GM12874 (cell line): ENCODE results near the gene FLII.

Experiments
- TF ChIP-seq, protein P1 (sequence below): IDR thresholded peaks from 2 replicates; pipeline ENCODE4 v1.5.1; 2011; ENCODE audit warnings: low read depth, mild to moderate bottlenecking, control low read depth, low read length, moderate library complexity; ENCODE audit not compliant: insufficient read depth

Gene FLII

DNA sequence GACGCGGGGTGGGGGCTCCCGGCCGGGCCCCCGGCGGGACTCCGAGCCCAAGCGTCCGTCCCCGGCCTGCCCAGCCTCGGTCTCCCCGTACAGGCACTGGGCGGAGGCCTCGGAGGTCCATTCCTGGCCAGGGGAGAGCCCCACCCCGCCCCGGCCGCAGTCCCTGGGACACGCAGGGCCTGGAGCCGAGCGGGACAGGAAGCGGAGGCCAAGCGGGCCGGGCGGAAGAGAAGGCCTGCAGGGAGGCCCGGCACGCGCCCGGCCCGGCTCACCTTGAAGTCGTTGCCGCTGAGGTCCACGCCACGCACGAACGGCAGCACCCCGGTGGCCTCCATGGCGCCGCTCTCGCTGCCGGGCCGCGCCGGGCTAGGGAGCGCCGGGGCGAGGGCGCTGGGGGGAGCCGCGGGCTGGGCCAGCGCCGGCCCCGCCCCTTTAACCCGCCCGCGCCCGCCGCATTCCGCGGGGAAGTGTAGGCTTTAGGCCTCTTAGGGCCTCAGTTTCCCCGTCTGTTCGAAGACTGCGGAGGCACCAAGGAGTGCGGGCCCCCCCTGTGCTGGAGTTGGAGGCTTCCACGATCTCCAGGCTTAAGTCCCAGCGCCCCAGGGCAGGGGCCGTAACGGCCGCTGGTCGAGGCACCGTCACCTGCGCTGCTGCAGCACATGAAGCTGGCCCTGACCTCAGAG, at the start of gene FLII:
Gene FLII, minus strand, starts transcription at position 383 of the 683 bp plus-strand sequence. Its CDS starts 48 bp downstream, at position 335.
- TF ChIP-seq, protein P1, sequence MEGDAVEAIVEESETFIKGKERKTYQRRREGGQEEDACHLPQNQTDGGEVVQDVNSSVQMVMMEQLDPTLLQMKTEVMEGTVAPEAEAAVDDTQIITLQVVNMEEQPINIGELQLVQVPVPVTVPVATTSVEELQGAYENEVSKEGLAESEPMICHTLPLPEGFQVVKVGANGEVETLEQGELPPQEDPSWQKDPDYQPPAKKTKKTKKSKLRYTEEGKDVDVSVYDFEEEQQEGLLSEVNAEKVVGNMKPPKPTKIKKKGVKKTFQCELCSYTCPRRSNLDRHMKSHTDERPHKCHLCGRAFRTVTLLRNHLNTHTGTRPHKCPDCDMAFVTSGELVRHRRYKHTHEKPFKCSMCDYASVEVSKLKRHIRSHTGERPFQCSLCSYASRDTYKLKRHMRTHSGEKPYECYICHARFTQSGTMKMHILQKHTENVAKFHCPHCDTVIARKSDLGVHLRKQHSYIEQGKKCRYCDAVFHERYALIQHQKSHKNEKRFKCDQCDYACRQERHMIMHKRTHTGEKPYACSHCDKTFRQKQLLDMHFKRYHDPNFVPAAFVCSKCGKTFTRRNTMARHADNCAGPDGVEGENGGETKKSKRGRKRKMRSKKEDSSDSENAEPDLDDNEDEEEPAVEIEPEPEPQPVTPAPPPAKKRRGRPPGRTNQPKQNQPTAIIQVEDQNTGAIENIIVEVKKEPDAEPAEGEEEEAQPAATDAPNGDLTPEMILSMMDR, result no peak

DNA sequence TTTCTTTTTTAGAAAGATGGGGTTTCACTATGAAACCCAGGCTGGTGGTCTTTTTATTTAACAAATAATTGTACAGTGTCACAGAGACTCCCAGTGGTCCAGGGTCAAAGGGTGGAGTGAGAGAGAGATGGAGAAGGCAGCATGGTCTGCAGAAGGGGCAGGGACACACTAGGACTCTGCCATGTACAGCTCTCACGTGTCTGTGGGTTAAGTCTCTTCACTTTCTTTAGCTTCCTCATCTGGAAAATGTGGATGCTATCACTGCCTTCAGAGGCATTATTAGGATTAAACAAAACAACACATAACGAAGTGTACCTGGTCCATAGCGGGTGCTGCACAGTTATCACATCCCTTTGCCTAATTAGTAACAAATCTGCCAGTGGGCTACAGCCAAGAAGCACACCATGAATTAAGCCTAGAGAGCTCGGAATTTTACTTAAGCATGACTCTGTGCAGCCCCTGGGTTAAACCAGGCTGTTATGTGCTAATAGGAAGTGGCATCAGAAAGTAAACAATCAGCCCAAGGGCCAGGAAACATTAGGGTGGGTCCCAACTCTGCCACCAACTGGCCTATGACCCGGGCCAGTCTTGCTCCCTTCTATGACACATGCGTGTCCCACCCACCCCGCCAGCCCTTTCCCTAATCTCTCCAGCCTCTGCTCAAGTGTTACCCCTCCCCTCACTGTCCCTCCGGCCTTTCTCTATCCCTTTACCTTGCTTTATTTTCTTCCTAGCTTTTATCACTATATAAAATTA, 42.4 kb upstream of the FLII start:
- TF ChIP-seq, protein P1, result no peak

DNA sequence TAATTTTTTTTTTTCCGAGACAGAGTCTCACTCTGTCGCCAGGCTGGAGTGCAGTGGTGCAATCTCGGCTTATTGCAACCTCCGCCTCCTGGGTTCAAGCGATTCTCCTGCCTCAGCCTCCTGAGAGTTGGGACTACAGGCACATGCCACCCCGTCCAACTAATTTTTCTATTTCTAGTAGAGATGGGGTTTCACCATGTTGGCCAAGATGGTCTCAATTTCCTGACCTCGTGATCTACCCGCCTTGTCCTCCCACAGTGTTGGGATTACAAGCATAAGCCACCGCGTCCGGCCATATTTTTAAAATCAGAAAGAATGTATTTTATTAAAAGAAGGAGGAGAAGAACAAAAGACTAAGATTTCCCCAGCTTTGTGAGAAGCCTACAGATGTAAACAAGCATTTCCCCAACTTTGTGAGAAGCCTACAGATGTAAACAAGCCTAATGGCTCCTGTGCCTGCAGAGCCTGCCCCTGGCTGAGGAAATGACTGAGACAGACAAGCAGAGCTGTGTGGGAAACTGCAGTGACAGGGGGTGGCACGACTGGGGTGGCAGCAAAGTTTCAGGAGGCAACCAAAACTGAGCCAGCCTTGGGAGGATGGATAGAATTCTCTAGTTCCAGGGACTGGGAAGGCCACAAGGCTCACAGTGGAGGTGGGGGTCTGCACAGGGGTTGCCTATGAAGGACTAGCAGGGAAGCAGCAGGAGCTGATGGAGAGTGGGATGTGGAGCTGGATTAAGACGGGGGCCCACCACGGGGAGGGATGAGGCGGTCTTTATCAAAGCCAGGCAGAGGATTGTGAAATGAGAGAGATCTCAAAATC, 33.4 kb upstream of the FLII start:
- TF ChIP-seq, protein P1, result no peak

DNA sequence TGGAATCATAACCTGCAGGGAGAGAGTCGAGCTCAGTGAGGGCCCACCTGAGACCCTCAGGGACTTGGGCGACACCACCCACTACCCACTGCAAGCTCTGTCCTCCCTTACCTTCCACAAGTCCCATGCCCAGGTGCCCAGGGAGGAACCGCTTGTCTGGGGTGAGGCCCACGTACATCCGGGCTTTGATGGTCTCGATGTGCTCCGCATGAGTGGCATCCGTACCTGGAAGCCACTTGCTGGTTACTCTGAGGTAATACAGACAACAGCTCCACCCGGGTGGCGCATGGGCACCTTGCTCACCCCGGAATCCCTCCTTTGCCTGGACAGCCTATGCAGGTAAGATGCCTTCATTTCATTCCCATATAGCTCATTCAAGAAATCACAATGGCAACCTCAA, 26.8 kb upstream of the FLII start:
- TF ChIP-seq, protein P1, result no peak

DNA sequence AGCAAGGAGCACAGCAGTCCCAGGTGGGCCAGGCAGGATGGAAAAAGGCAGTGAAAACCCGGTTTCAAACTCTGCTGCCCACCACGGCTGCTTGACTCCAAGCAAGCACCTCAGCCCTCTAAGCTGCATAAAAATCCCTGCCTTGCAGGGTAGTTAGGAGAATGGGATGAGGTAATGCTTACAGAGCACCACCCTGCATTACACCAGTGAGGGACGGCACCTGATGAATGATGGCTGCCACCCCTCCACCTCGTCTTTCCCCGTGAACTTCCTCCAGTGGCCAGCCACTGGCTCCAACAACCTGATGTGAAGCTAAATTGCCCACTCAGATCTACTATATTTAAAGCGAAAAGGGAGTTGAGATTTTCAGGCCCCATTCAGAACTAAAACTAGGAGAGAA, 23.2 kb upstream of the FLII start:
- TF ChIP-seq, protein P1, result no peak

DNA sequence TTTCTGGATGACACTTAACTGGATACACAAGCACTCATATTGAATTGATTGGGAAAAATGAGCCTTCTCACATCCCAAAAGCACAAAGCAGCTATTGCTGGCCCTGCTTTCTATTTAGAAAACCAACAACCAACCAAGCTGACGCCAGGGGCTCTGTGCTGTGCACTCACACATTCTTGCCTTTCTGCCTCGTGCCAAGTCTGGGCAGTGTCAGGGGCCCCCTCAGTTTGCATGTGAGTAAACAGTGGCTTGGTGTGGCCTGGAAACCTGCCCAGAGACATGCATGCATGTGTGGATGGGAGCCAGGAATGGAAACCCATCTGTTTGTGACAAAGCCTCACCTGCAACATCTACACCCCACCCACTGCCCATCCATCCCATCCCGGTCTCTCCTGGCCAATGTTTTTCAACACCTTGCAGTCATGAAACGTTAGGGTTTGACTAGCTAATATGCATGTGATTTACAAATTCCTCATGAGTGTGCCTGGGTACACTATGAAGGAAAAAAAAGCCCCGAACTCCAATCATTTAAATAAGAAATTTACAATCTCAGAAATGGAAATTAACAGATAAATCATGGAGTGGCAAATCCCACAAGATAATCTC, 22.3 kb upstream of the FLII start:
- TF ChIP-seq, protein P1, result no peak

DNA sequence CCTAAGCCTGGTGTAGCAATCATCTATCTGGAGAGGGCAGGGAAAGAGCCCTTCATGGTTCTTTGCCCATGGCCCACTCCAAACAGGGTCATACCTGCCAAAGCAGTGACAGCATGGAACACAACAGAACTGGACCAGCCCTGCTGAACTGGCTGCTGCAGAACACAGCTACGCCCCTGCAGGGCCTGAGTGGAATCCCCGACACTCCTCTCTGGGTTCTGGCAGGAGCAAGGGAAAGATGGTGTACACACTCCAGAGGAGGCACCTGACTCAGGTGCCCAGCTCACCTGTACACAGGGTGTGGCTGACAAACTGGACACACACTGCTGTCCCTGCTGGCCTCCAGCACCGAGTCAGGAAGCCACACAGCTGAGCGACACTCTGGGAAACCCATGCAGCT, 21.7 kb upstream of the FLII start:
- TF ChIP-seq, protein P1, result no peak
